Spinal cord (tissue), 10 donors: ENCODE data around the gene EPHB1. TPM values are rescaled to one million over a fixed set of nuclear protein-coding genes. Genes with fewer than 3 reads are reported as not detected.
"Not testable (repeated sequence)": the region's sequence is repeated elsewhere in the genome, so short reads cannot be mapped to it uniquely, and the experiment has no call there.

Source experiments
- DNase-seq, 6 donors: peaks; one replicate each; pipeline versions ENCODE4 v3.0.0 to v3.0.0-alpha.2; 2013 to 2015; ENCODE audit warnings: low spot score in 6 of 6, low read depth in 4 of 6
- H3K27ac ChIP-seq: one replicate; pipeline ENCODE4 v1.5.1; 2013; ENCODE audit warnings: low read depth, low read length, control low read depth
- H3K27me3 ChIP-seq: one replicate; pipeline ENCODE4 v1.6.1; 2013; ENCODE audit warnings: low read length; ENCODE audit not compliant: control insufficient read depth, insufficient read depth
- H3K36me3 ChIP-seq: one replicate; pipeline ENCODE4 v1.6.1; 2013; ENCODE audit warnings: low read length; ENCODE audit not compliant: control insufficient read depth, insufficient read depth
- H3K4me1 ChIP-seq: one replicate; pipeline ENCODE4 v1.6.1; 2013; ENCODE audit warnings: low read length; ENCODE audit not compliant: control insufficient read depth, insufficient read depth
- H3K4me3 ChIP-seq: one replicate; pipeline ENCODE4 v1.5.1; 2013; ENCODE audit warnings: low read depth, low read length, control low read depth
- H3K9me3 ChIP-seq: one replicate; pipeline ENCODE4 v1.6.1; 2013; ENCODE audit warnings: low read length; ENCODE audit not compliant: control insufficient read depth, insufficient read depth
- WGBS: methylation state at CpG from one replicate; pipeline ENCODE4 v1.1.5; 2013; ENCODE audit warnings: missing lambda C conversion rate; ENCODE audit not compliant: insufficient coverage; 5-methylcytosine and 5-hydroxymethylcytosine counted together
- polyA plus RNA-seq, 2 donors: library from polyadenylated mRNA; unstranded; fragments of 120-200 nt; gene quantifications; one replicate each; pipeline ENCODE4 v1.2.1, GENCODE V29; 2013; ENCODE audit not compliant: insufficient read length in 2 of 2
- total RNA-seq, 2 donors: library from RNA; depleted of rRNA in 1 of 2; stranded (reverse); fragments of 120-200 nt in 1 of 2; fragments of >200 nt in 1 of 2; gene quantifications; one replicate each; pipeline versions ENCODE4 v1.2.3 to v1.2.4, GENCODE V29; 2013 to 2014
- donor health status: healthy.

EPHB1 gene
- total and polyA plus RNA-seq, 4 donors: 10.0 to 47.6 (median 22.8) TPM

DNA sequence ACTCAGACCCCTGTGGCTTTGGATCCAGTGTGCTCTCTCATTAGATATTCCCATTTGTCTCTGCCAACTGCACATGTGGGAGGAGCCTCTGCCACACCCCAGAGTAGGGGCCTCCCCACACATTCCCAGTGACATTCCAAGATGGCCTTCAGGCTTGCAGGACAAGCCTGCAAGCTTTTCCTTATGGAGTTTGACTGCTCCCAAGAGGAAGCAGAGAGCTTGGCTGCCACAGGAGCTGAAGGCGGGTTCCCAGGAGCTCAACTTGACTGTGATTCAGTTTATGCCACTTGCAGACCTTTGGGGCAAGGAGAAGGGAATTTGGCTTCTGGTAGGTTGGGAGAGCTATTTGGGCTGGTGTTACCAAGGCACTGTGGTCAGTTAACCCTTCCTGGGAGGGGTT is 22.5 kb upstream of the EPHB1 start:
- WGBS: 100% methylated on average over 1 of the region's 1 CpG
- peaks cover 8% of the 10 kb centered on the region for H3K4me1 ChIP-seq
- no peaks in the 10 kb centered on the region for H3K9me3 ChIP-seq
- H3K4me3 ChIP-seq: no peak overlapping the region
- no peaks in the 10 kb centered on the region for H3K36me3 ChIP-seq
- DNase-seq: no peak
- H3K27ac ChIP-seq: no peak overlapping the region
- H3K27me3 ChIP-seq: no peaks in the 10 kb centered on the region

DNA sequence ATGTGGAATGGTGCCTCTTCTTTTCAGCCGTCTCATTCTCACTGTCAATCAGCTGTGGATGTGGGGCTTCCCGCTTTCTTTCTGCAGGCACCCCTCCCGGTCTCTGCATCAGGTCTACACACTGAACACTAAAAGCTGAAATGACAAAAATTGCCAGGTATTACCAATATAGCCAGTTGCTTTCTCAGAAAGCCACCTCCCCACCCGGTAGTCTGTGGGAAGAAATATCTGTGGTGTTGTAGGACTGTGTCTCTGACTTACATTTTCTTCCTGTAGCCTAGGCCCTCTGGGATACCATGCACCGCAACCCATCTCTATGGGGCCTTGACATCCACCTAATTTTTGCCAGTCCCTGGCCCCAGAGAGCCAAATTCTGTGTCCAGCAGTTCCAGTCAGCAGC is 19.2 kb upstream of the EPHB1 start:
- 80% methylated on average over 1 of the region's 5 CpGs for WGBS
- Histone ChIP-seq H3K27ac (no peak overlapping the region), H3K4me1 (peaks cover 8% of the 10 kb centered on the region), H3K4me3 (no peak overlapping the region), H3K36me3 (no peaks in the 10 kb centered on the region), H3K27me3 (no peaks in the 10 kb centered on the region), H3K9me3 (no peaks in the 10 kb centered on the region)
- no peak for DNase-seq

DNA sequence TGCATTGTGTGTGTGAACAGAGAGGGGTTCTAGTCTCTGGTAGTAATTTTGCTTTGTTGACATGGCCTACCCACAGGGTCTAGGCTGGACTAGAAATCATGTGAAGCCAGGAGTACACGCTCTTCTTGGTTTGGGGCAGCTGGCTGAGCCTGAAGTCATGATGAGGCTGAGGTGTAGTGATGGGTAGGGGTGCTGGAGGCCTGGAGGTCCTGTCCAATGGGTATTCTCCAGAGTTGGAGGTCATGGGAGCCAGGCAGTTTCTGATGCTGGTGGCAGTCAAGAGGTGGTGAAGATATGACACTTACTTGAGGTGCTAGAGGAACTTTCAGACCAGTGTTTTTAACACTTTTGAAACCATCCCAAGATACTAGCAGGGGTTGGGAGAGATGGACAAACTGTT is 18.5 kb upstream of the EPHB1 start:
- Histone ChIP-seq H3K36me3 (no peaks in the 10 kb centered on the region), H3K27ac (no peak overlapping the region), H3K4me3 (no peak overlapping the region), H3K4me1 (peaks cover 8% of the 10 kb centered on the region), H3K27me3 (no peaks in the 10 kb centered on the region), H3K9me3 (no peaks in the 10 kb centered on the region)
- no peak for DNase-seq
- WGBS: 100% methylated on average over 1 of the region's 1 CpG

DNA sequence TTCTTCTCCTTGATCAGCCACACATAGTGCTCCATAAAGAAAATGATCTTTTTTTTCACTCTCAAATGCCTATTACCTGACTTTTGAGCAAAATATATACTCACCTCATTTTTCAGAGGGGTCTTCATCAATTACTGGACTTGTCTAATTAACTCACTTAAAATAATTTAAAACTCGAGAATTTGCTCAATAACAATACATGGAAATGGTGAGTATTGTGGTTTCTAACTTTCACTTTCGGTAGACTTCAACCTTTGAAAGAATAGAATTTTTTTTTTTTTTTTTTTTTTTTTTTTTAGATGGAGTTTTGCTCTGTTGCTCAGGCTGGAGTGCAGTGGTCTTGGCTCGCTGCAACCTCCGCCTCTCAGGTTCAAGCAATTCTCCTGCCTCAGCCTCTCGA is 17.7 kb upstream of the EPHB1 start:
- Histone ChIP-seq H3K27me3 (no peaks in the 10 kb centered on the region), H3K4me3 (no peak overlapping the region), H3K27ac (no peak overlapping the region), H3K4me1 (peaks cover 3% of the 10 kb centered on the region), H3K9me3 (no peaks in the 10 kb centered on the region), H3K36me3 (no peaks in the 10 kb centered on the region)
- 100% methylated on average over 2 of the region's 5 CpGs for WGBS
- DNase-seq: no peak

DNA sequence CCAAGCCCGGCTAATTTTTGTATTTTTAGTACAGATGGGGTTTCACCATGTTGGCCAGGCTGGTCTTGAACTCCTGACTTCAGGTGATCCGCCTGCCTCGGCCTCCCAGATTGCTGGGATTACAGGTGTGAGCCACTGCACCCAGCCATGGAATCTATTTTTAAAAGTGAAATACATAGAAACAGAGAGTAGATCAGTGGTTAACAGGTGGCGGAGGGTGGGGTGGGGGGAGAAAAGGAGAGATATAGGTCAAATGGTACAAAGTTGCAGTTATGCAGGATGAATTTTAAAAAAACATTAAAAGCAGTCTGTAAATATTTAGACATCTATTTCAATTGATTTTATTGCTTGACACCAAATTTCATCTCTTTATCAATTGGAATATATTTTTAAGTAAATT is 6.8 kb upstream of the EPHB1 start:
- not testable (repeated sequence) for H3K4me3 ChIP-seq, H3K9me3 ChIP-seq, H3K27ac ChIP-seq, DNase-seq, H3K36me3 ChIP-seq, H3K27me3 ChIP-seq, H3K4me1 ChIP-seq
- 100% methylated on average over 2 of the region's 4 CpGs for WGBS

DNA sequence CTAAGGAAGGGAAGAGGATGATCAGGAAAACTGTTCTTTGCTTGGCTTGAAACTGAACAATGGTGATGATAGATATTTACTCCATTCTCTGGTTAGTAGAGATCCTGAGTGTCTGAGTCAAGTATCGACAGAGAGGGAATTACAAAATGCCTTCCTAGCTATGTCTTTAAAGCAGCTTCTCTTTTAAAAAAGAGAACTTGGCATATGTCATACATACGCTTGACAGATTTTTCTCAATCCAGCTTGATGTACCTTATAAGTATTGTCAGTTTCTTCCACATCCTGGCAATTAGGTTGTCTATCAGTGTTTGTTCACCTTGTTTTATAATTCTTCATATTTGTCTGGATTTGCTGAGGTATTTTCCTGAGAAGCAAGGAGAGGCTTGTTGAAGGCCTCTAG is 5.0 kb upstream of the EPHB1 start:
- Histone ChIP-seq H3K4me1 (peaks cover 7% of the 10 kb centered on the region), H3K27me3 (no peaks in the 10 kb centered on the region), H3K27ac (no peak overlapping the region), H3K4me3 (no peak overlapping the region), H3K9me3 (no peaks in the 10 kb centered on the region), H3K36me3 (no peaks in the 10 kb centered on the region)
- no peak for DNase-seq
- no CpG with 5 or more reads among the region's 2 CpGs for WGBS

DNA sequence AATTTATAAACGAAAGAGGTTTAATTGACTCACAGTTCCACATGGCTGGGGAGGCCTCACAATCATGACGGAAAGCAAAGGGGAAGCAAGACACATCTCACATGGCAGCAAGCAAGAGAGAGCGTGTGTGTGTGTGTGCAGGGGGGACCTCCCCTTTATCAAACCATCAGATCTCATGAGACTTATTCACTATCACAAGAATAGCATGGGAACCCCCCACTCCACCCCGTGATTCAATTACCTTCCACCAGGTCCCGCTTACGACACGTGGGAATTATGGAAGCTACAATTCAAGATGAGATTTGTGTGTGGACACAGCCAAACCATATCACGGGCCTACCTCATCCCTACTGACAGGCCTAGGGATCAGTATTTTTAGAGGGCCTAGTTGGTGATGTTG is 3.1 kb upstream of the EPHB1 start:
- Histone ChIP-seq H3K4me1 (peaks cover 24% of the 10 kb centered on the region), H3K27ac (no peak overlapping the region), H3K4me3 (no peak overlapping the region), H3K9me3 (no peaks in the 10 kb centered on the region), H3K36me3 (no peaks in the 10 kb centered on the region), H3K27me3 (peaks cover 6% of the 10 kb centered on the region)
- DNase-seq: no peak
- WGBS: 80% methylated on average over 4 of the region's 8 CpGs

DNA sequence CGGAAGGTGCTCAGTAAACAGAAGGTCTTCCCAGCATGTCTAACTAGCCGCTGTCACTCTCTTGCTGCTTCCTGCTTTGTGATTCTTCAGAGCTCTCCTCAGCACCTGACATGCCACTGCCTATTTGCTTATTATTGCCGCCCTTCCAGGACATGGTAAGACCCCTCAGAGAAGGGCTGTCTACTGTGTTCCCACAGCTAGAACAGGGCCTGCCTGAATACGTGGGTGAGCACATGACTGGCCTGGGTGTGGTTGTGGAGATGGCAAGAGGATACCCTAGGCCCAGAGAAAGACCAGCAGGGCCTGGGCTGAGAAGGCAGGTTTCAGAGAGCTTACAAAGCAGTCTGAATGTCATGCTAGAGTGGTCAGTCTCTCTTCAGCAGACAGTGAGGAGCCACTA is 2.4 kb upstream of the EPHB1 start:
- no peaks in the 10 kb centered on the region for H3K9me3 ChIP-seq
- WGBS: 79% methylated on average over 2 of the region's 4 CpGs
- no peaks in the 10 kb centered on the region for H3K36me3 ChIP-seq
- peaks cover 11% of the 10 kb centered on the region for H3K27me3 ChIP-seq
- H3K4me1 ChIP-seq: peaks cover 31% of the 10 kb centered on the region
- H3K27ac ChIP-seq: no peak overlapping the region
- no peak for DNase-seq
- H3K4me3 ChIP-seq: no peak overlapping the region

DNA sequence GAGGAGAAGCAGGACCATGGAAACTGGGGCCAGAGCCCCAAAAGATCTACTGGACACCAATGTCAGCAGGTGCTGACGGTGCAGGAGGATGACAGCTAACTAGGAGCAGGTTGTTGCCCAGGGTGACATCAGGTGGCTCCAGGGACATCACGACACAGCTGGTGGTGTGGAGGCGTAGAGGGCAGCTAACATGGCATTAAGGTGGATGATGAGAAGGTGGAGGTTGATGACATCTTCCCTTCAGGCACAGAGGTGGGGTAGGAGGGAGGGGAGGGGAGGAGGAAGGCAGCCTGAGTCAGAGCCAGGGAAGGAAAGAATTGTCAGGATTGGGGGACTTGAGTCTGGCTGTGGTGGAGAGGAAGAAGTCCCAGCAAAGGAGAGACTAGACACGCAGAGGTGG is 1.5 kb upstream of the EPHB1 start:
- no peak for DNase-seq
- Histone ChIP-seq H3K4me3 (no peak overlapping the region), H3K27ac (no peak overlapping the region), H3K9me3 (no peaks in the 10 kb centered on the region), H3K36me3 (no peaks in the 10 kb centered on the region), H3K27me3 (peaks cover 15% of the 10 kb centered on the region), H3K4me1 (peaks cover 40% of the 10 kb centered on the region)
- 96% methylated on average over 4 of the region's 4 CpGs for WGBS

DNA sequence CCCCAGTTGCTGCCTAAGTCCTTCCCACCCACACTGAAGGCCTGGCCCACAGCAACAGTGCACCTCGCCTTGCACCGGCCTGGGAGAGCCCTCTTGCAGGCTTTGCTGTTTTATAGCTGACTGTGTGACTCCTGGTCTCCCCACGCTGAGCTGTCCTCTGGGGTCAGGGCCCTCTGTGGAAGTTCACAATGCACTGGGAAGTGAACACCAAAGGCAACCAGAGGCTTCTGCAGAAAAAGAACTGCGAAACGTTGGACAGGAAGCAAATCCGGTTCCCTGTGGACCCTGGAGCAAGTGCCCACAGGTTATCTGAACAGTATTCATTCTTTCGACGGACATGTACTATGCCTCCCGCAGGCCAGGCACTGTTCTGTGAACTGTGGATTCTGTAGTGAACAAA is 737 bp upstream of the EPHB1 start:
- no peak for DNase-seq
- H3K4me3 ChIP-seq: no peak overlapping the region
- H3K27ac ChIP-seq: no peak overlapping the region
- 65% methylated on average over 6 of the region's 9 CpGs for WGBS
- H3K36me3 ChIP-seq: no peaks in the 10 kb centered on the region
- H3K27me3 ChIP-seq: peaks cover 15% of the 10 kb centered on the region
- no peaks in the 10 kb centered on the region for H3K9me3 ChIP-seq
- peaks cover 45% of the 10 kb centered on the region for H3K4me1 ChIP-seq
